H1 (cell line): ENCODE data around the gene TRO. TPM values are rescaled to one million over a fixed set of nuclear protein-coding genes. Genes with fewer than 3 reads are reported as not detected.

Experiments
- CTCF ChIA-PET: fragments of 300-600 bp; sonication (Branson Sonifier 250); formaldehyde crosslinking; loops from one replicate; lab custom pipeline; 2021; ENCODE audit not compliant: partially characterized antibody; lab: Charles Lee
- POLR2A ChIA-PET: fragments of 300-600 bp; sonication (Branson Sonifier 250); formaldehyde crosslinking; loops from one replicate; lab custom pipeline; 2021; ENCODE audit warnings: inconsistent platforms; ENCODE audit not compliant: partially characterized antibody; lab: Charles Lee
- DNase-seq, 2 experiments: peaks; one replicate each; pipeline versions ENCODE4 v3.0.0 to v3.0.0-alpha.2; 2010 to 2022; ENCODE audit warnings: low spot score in 2 of 2, low read depth in 1 of 2, mixed read lengths in 1 of 2
- FAIRE-seq: peaks from 2 replicates; lab custom pipeline; 2011; peaks lifted over from hg19 to GRCh38; lab: Jason Lieb, UNC
- H2AFZ ChIP-seq: 2 replicates; pipeline ENCODE4 v1.8.1; 2012; ENCODE audit warnings: low read length, inconsistent platforms
- H2AK5ac ChIP-seq: 2 replicates; pipeline ENCODE4 v1.6.1; 2013; ENCODE audit warnings: low read depth, low read length
- H2BK120ac ChIP-seq: replicated peaks from 2 replicates; pipeline ENCODE3; 2013; ENCODE audit warnings: low read depth, low read length, inconsistent platforms
- H2BK12ac ChIP-seq: 2 replicates; pipeline ENCODE4 v1.6.1; 2013; ENCODE audit warnings: low read depth, low read length
- H2BK15ac ChIP-seq: 2 replicates; pipeline ENCODE4 v1.6.1; 2013; ENCODE audit warnings: low read length
- H2BK20ac ChIP-seq: 2 replicates; pipeline ENCODE4 v1.6.1; 2013; ENCODE audit warnings: low read length
- H2BK5ac ChIP-seq: 2 replicates; pipeline ENCODE4 v1.6.1; 2013; ENCODE audit warnings: low read depth, low read length
- H3K14ac ChIP-seq: 2 replicates; pipeline ENCODE4 v1.6.1; 2013; ENCODE audit warnings: inconsistent platforms; ENCODE audit not compliant: insufficient read length
- H3K18ac ChIP-seq: 2 replicates; pipeline ENCODE4 v1.6.1; 2013; ENCODE audit warnings: low read length; ENCODE audit errors: extremely low read depth
- H3K23ac ChIP-seq: 2 replicates; pipeline ENCODE4 v1.6.1; 2013; ENCODE audit warnings: inconsistent platforms; ENCODE audit not compliant: insufficient read length
- H3K23me2 ChIP-seq: 2 replicates; pipeline ENCODE4 v1.6.1; 2013; ENCODE audit warnings: low read depth, low read length
- H3K27ac ChIP-seq: 2 replicates; pipeline ENCODE4 v1.6.1; 2011; ENCODE audit warnings: low read depth, low read length, inconsistent platforms
- H3K27me3 ChIP-seq, 4 experiments: replicated peaks in 1 of 4; 1 replicate in 1 of 4; 2 replicates in 3 of 4; pipeline versions ENCODE4 v1.6.1 to v1.8.1; 2011 to 2013; ENCODE audit warnings: low read length in 3 of 4, mild to moderate bottlenecking in 3 of 4, inconsistent platforms in 2 of 4, mixed read lengths in 2 of 4, moderate library complexity in 1 of 4; ENCODE audit not compliant: control insufficient read depth in 3 of 4, insufficient read depth in 3 of 4; ENCODE audit errors: extremely low read depth in 1 of 4
- H3K36me3 ChIP-seq, 4 experiments: 2 replicates each; pipeline versions ENCODE4 v1.6.1 to v1.8.1; 2011 to 2013; ENCODE audit warnings: mild to moderate bottlenecking in 4 of 4, low read length in 3 of 4, moderate library complexity in 2 of 4, control low read depth in 1 of 4, inconsistent platforms in 1 of 4; ENCODE audit not compliant: insufficient read depth in 4 of 4, control insufficient read depth in 2 of 4
- H3K4ac ChIP-seq: replicated peaks from 2 replicates; pipeline ENCODE3; 2013; ENCODE audit warnings: low read length, low read depth, mixed read lengths, inconsistent platforms; ENCODE audit not compliant: insufficient read length
- H3K4me1 ChIP-seq, 4 experiments: replicated peaks in 1 of 4; 1 replicate in 1 of 4; 2 replicates in 3 of 4; pipeline versions ENCODE4 v1.6.1 to v1.8.1; 2011 to 2013; ENCODE audit warnings: low read length in 3 of 4, inconsistent platforms in 2 of 4, mixed read lengths in 1 of 4; ENCODE audit not compliant: insufficient read depth in 4 of 4, control insufficient read depth in 3 of 4
- H3K4me2 ChIP-seq, 2 experiments: 2 replicates each; pipeline versions ENCODE4 v1.6.1 to v1.8.1; 2011 to 2013; ENCODE audit warnings: low read depth in 2 of 2, low read length in 2 of 2, control low read depth in 1 of 2, inconsistent platforms in 1 of 2, mild to moderate bottlenecking in 1 of 2; ENCODE audit not compliant: insufficient read depth in 1 of 2
- H3K4me3 ChIP-seq, 4 experiments: fragments of 200-600, 300-600 bp in 1 of 4; sonication (generic), shearing (Covaris generic), sonication (Bioruptor Twin) in 1 of 4; 2 replicates each; pipeline versions ENCODE4 v1.5.1 to v1.8.1; 2011 to 2016; ENCODE audit warnings: low read length in 4 of 4, low read depth in 3 of 4, control low read depth in 2 of 4, inconsistent platforms in 2 of 4, mild to moderate bottlenecking in 2 of 4, mixed read lengths in 1 of 4, moderate library complexity in 1 of 4; ENCODE audit not compliant: insufficient read depth in 2 of 4; ENCODE audit errors: extremely low read depth in 1 of 4
- H3K56ac ChIP-seq: replicated peaks from 2 replicates; pipeline ENCODE3; 2013; ENCODE audit warnings: low read depth, mild to moderate bottlenecking, mixed read lengths, low read length, inconsistent platforms; ENCODE audit not compliant: insufficient read length
- H3K79me1 ChIP-seq: 2 replicates; pipeline ENCODE4 v1.6.1; 2013; ENCODE audit warnings: low read depth, low read length, control low read depth
- H3K79me2 ChIP-seq, 2 experiments: 2 replicates each; pipeline versions ENCODE4 v1.6.1 to v1.8.1; 2012 to 2013; ENCODE audit warnings: low read length in 2 of 2, mild to moderate bottlenecking in 2 of 2, inconsistent platforms in 1 of 2; ENCODE audit not compliant: insufficient read depth in 2 of 2, control insufficient read depth in 1 of 2
- H3K9ac ChIP-seq, 4 experiments: replicated peaks in 1 of 4; 1 replicate in 1 of 4; 2 replicates in 3 of 4; pipeline versions ENCODE4 v1.6.1 to v1.8.1; 2011 to 2013; ENCODE audit warnings: low read depth in 3 of 4, low read length in 3 of 4, control low read depth in 2 of 4, mild to moderate bottlenecking in 2 of 4, moderate library complexity in 2 of 4, inconsistent platforms in 1 of 4; ENCODE audit errors: extremely low read depth in 1 of 4
- H3K9me3 ChIP-seq, 2 experiments: 2 replicates each; pipeline versions ENCODE4 v1.6.1 to v1.8.1; 2012 to 2013; ENCODE audit warnings: mild to moderate bottlenecking in 2 of 2, moderate library complexity in 2 of 2, control low read depth in 1 of 2, inconsistent platforms in 1 of 2, low read depth in 1 of 2, low read length in 1 of 2, mixed read lengths in 1 of 2; ENCODE audit not compliant: insufficient read depth in 2 of 2
- H4K20me1 ChIP-seq, 2 experiments: replicated peaks in 1 of 2; 2 replicates each; pipeline versions ENCODE3 to v1.8.1; 2011 to 2013; ENCODE audit warnings: inconsistent platforms in 2 of 2, low read length in 2 of 2, mild to moderate bottlenecking in 1 of 2; ENCODE audit not compliant: insufficient read depth in 2 of 2, control insufficient read depth in 1 of 2
- H4K5ac ChIP-seq: 2 replicates; pipeline ENCODE4 v1.6.1; 2013; ENCODE audit warnings: low read length, low read depth, mixed read lengths, inconsistent platforms; ENCODE audit not compliant: insufficient read length
- H4K8ac ChIP-seq: 2 replicates; pipeline ENCODE4 v1.8.0; 2013; ENCODE audit warnings: mild to moderate bottlenecking, moderate library complexity, low read length, inconsistent platforms; ENCODE audit not compliant: insufficient read depth; ENCODE audit errors: extremely low read depth
- H4K91ac ChIP-seq: replicated peaks from 2 replicates; pipeline ENCODE3; 2013; ENCODE audit warnings: low read length, mixed read lengths, inconsistent platforms; ENCODE audit not compliant: insufficient read length
- ASH2L ChIP-seq: fragments of 200-600, 300-600 bp; sonication (generic); IDR thresholded peaks from one replicate; pipeline ENCODE4 v1.7.1; 2017; ENCODE audit warnings: low read length
- BRCA1 ChIP-seq: IDR thresholded peaks from 2 replicates; pipeline ENCODE4 v1.6.1; 2012; ENCODE audit warnings: low read depth, low read length, improper control_type of control experiment
- NRF1 ChIP-seq: IDR thresholded peaks from 2 replicates; pipeline ENCODE4 v1.6.1; 2011; ENCODE audit warnings: mild to moderate bottlenecking, low read depth, low read length, improper control_type of control experiment
- WGBS, 2 experiments: shearing (Covaris generic) in 1 of 2; methylation state at CpG; one replicate each; pipeline versions ENCODE4 v1.1.6 to v1.1.7; 2013 to 2015; ENCODE audit warnings: low lambda C conversion rate in 2 of 2, mixed read lengths in 2 of 2, inconsistent platforms in 1 of 2, low coverage in 1 of 2, missing lambda C conversion rate in 1 of 2; ENCODE audit not compliant: insufficient replicate concordance in 2 of 2, insufficient coverage in 1 of 2, insufficient read length in 1 of 2; ENCODE audit errors: extremely low coverage in 1 of 2, missing lambda C conversion rate in 1 of 2; 5-methylcytosine and 5-hydroxymethylcytosine counted together
- polyA plus RNA-seq, 7 experiments: library from polyadenylated mRNA; depleted of rRNA in 3 of 7; stranded (reverse) in 5 of 7; unstranded in 2 of 7; fragments of >200 nt in 5 of 7; fragments of 200-250 nt in 2 of 7; gene quantifications; 1 replicate in 5 of 7; 2 replicates in 1 of 7; 4 replicates in 1 of 7; pipeline versions ENCODE4 v1.2.1 to v1.2.3, GENCODE V29; 2011 to 2013; ENCODE audit warnings: missing spikeins in 2 of 7, mixed read lengths in 2 of 7
- total RNA-seq: library from RNA; stranded (reverse); fragmentation: NEBNext Ultra II Directional; extraction: Animal tissue kit (Norgen Biotek cat#: 25700); gene quantifications from 2 replicates; pipeline ENCODE4 v1.2.1, GENCODE V29; 2021

TRO gene
- total and polyA plus RNA-seq, 2 of the 8 experiments (the other 6 are each of a cell fraction or from before 2014, with no cell fraction given), result 49.5 to 57.6 TPM

- no peak overlapping the region for H3K4me2 ChIP-seq
- no peaks in the 10 kb centered on the region for H3K27me3 ChIP-seq
- H2BK120ac ChIP-seq, result no peak overlapping the region
- H3K4me3 ChIP-seq, result no peak overlapping the region
- no peaks in the 10 kb centered on the region for H3K4me1 ChIP-seq
- no peak overlapping the region for H3K27ac ChIP-seq
- H3K14ac ChIP-seq, result no peak overlapping the region
- no peak overlapping the region for H3K9ac ChIP-seq
- DNase-seq, result no peak
- ChIA-PET POLR2A (no interaction called here), CTCF (no interaction called here)
- H2BK20ac ChIP-seq, result no peak overlapping the region
- no peak overlapping the region for H2AK5ac ChIP-seq
- no peak overlapping the region for H4K5ac ChIP-seq
- H2BK12ac ChIP-seq, result no peak overlapping the region
- H3K23me2 ChIP-seq, result no peaks in the 10 kb centered on the region
- no peak overlapping the region for H4K91ac ChIP-seq
- H3K9me3 ChIP-seq, result no peaks in the 10 kb centered on the region
- peaks cover 0 to 10% (median 3%) of the 10 kb centered on the region in 4 experiments; a peak in 4 of 8 replicates for H3K36me3 ChIP-seq
- no peak overlapping the region for H2BK15ac ChIP-seq
- no peak overlapping the region for H3K18ac ChIP-seq
- H2AFZ ChIP-seq, result no peak overlapping the region
- H3K79me1 ChIP-seq, result no peaks in the 10 kb centered on the region
- no peaks in the 10 kb centered on the region for H3K79me2 ChIP-seq
- peaks cover 0 to 7% of the 10 kb centered on the region in 2 experiments for H4K20me1 ChIP-seq
- 83% methylated on average over 2 of the region's 3 CpGs; no CpG with 5 or more reads in 1 of the 2 experiments for WGBS, 2 experiments
- H3K56ac ChIP-seq, result no peak overlapping the region
- no peak overlapping the region; the same call in 1 of the 2 replicates for H4K8ac ChIP-seq
- no peak overlapping the region for H3K4ac ChIP-seq
- no peak for FAIRE-seq
- TF ChIP-seq NRF1, result no peak
- no peak for TF ChIP-seq ASH2L
- TF ChIP-seq BRCA1, result no peak
- no peak overlapping the region for H2BK5ac ChIP-seq
- H3K23ac ChIP-seq, result no peak overlapping the region
Observed at GRCh38 chrX:54934890-54935289, 14.3 kb downstream of the TRO start.
